T-helper 1 cell treated with Interleukin-12 subunit alpha and Interleukin-12 subunit beta and Interleukin-4 antibody, amounts not matched to agents 30 ng/mL and 1 ng/mL, for 36 hours (primary cell): ENCODE measurements around the gene MAP2K7. TPM values are rescaled to one million over a fixed set of nuclear protein-coding genes. Genes with fewer than 3 reads are reported as not detected.
"Not testable (repeated sequence)": the region's sequence is repeated elsewhere in the genome, so short reads cannot be mapped to it uniquely, and the experiment has no call there.

ENCODE experiments used
- intact Hi-C: fragments of 100-400 bp; cut with micrococcal nuclease; formaldehyde crosslinking; loops from one replicate; pipeline ENCODE4 v1.15.1; 2024
- total RNA-seq: library from RNA; stranded (reverse); gene quantifications from 2 replicates; pipeline ENCODE4 v1.2.3, GENCODE V29; 2022

MAP2K7 gene
- total RNA-seq, 1 donor from 2014 or later: 45.6 TPM

DNA sequence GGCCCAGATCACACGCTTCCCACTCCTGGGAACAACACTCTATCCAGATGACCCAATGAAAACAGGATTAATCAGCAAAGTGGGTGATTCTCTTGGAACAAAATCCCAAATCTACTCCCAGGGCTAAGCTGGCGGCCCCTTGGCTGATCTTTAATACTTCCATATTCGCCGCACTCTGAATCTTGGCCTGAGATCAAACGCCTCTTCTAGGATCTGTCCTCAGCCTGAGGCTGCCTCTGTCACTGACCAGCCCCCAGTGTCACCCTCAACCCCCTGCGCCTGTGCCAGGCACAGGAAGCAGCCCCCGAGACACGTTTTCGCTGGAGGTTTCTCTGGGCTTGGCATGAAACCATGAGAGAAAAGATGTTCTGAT lies 24.6 kb downstream of the MAP2K7 start:
- intact Hi-C loops: loop anchor here (10.0 kb wide), 2 partner anchors 396 to 586 kb away; partner anchors contain the start of genes NDUFA7, RPS28 and ZNF414

DNA sequence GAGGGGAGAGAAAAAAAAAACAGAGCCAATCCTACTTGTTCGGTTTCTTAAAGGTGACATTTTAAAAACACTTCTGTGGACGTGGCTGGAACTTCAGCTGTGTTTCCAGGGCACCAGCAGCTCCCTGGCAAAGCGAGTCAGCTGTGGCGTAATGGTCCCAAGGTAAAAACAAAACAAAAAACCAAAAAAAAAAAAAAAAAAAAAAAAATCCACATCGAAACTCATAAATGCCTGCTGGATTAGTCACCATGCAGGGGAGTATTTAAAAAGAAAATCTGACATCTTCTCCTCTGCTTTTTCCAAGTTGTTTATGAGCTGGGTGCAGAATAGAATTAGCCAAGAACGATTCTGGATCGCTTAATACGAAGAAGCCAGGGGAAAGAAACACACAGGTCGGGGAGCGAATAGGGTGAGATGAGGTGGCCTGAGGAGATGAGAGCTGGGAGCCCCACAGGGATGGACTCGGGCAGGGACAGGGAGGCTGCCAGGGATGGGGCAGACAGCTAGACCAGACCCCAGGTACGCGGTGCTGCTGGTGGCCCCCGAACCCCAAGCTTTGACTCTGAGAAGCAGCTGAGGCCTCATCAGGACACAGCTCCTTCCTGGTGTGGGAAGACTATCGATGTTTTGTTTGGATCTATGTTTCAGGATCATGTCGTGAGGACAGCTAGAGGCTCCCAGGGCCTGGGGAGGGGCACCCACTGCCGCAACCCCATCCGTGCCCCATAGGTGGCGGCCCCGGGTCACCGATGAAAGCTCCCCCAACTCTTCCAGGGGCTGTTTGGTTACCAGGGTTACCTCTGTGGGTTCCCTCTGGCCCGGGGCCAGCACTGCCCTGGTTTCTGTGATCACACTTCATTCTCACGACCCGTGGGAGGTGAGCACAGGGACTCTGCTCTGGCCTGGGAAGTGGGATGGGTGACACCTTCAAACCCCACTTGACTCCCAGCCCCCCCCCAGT lies 25.3 kb downstream of the MAP2K7 start:
- intact Hi-C loops: loop anchor here (1.0 to 10.0 kb wide), 3 partner anchors 14 to 586 kb away; partner anchors contain the start of genes NDUFA7, RPS28, TIMM44 and ZNF414

DNA sequence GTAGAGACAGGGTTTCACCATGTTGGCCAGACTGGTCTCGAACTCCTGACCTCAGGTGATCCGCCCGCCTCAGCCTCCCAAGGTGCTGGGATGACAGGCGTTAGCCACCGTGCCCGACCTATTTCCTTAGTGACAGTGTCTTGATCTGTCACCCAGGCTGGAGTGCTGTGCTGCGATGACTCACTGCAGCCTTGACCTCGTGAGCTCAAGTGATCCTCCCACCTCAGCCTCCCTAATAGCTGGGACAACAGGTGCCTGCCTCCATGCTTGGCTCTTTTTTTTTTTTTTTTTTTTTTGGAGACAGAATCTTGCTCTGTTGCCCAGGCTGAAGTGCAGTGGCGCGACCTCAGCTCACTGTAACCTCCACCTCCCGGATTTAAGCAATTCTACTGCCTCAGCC lies 26.4 kb downstream of the MAP2K7 start:
- intact Hi-C loops: not testable (repeated sequence)

DNA sequence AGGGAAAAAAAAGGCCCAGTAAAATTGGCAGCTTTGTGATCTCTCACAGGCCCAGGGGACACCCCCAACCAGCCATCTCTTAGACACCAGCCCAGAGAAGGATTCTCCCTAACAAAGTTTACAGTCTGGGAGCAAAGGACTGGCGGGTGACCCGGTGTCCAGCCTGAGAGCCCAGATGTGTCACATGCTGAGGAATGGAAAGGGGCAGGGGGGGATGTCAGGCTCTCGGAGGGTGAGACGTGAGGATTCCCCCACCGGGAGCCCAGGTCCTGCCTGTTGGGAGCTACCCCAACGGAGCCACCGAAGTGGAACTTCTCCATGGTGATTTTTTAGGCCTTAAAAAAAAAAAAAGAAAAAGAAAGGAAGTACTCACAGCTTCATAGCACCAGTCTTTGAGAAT lies 27.1 kb downstream of the MAP2K7 start:
- intact Hi-C loops: no loop called here

DNA sequence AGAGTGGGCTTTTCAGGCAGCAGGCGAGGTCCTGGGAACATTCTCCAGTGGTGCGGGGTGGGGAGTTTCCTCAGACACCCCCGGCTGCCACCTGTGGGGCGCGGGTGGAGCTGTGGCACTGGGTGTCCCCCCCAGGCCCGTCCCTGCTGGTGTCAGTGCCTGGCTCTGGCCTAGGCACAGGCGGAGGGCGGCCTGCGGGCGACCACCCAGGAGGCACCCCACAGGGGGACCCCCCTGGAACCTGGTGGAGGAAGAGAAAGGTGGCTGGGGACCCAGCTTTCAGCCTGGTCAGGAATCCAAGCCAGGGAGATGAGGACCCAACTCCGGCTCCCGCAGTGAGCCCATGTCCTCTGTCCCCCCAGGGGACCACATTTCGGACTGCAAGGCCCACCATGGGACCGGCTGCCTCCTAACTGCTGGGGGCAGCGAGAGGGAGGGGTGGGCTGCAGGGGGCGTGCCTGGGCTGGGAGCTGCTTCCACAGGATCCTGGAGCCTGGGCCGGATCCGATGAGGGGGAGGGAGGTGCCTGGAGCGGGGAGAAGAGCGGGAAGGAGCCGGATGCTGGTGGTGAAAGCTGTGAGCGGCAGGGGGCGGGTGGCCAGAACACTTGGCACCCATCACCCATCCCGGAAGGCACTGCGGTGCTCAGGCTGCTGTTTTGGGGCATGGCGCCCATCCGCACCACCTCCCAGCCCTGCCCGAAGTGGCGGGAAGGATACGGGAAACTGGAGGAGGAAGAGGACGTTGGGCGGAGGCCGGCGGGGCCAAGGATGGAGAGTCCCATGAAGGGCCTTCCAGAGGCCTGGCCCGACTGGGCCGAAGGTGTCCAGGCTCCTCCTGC lies 27.8 kb downstream of the MAP2K7 start:
- intact Hi-C loops: no loop called here

DNA sequence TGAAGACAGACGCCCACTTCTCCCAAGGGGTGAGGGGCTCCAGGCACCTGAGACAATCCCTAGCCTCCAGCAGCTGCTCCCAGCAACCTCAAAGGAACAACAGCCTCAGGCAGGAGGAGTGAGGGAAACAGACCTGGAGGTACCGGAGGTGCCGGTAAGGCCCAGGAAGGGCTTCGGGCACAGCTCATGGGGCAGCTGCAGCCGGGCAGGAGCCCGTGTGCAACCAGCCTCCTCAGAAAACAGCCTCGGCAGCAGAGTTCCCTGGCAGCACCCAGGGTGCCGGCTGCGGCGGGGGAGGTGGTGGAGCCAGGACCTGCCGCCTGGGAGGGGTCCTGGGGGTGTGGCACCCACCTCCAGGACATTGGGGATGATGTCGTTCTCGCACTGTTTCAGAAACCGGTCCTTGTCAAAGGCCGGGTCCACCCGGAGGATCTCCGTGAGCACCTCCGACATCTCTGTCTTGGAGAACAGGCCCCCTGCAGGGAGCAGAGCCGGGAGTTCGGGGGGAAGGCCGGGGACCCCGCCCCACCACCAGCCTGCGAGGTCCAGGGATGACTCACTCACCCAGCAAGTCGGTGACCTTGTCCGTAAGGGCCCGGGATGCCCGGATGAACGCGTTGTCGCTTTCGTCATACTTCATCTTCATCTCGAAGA lies 28.7 kb downstream of the MAP2K7 start:
- intact Hi-C loops: no loop called here

DNA sequence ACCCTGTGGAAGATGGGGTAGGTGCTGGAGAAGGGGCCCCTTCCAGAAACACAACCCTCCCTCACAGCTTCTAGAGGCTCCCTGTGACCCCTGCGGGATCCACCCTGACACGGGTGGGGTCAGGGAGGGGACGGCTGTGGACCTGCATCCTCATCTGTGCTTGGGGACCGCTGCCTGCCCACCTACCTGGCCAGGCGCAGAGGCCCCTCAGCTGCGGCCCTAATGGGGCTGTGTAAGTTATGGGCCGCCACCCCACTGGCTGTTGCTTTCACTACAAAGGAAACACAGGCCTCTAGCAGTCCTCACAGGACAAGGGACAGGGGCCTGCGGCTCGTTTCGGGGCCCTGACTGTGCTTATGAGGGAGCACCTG lies 29.2 kb downstream of the MAP2K7 start:
- intact Hi-C loops: no loop called here

DNA sequence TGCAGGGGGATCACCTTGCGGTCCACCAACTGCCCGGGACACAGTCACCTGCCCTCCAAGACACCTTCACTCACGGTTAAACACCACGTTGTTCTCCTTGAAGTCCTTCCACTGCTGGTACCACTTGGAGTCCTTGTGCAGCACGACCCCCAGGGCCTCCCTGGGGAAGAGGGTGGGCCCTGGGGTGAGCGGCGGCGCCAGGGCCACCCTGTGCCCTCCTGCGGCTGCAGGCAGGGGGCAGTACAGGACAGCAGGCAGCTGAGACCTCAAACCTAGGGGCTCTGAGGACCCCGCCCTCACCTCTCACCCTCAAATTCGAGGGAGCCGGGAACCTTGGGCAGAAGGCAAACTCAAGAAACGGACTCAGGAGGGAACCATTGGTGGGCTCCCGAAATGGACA lies 29.7 kb downstream of the MAP2K7 start:
- intact Hi-C loops: no loop called here

DNA sequence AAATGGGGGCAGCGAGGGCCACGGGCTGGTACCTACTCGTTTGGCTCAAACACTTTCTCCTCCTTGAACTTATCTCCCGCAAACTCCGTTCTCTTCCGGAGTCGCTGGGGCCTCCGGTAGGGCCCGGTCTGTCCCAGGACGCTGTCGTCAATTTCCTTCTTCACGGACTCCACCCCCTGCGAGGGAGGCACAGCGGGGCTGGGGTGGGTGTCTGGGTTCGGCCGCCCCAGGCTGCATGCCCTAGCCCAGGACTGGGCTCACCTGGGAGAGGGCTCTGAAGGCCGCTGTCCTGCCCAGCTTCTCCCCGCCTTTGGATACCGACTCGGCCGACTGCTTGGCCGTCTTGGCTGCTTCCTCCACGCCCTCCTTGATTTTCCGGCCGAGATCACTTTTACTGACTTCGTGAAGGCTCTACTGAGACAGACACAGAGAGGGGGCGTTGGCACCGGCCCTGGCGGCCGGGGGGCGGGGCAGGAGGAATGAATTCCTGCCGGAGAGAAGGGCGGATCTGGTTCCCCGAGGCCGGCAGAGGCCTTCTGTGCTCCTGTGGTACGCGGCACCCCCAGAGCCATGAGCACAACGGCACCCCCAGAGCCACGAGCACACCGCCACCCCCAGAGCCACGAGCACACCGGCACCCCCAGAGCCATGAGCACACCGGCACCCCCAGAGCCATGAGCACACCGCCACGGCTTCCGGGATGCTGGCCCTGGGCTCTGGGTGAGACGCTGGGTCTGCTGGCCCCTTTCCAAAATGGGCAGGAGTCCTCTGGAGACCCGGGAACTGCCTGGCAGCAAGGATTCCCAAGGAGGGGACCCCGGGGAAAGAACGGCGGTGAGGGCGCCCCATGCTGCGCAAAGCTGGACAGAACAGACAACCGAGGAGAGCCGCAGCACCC lies 30.4 kb downstream of the MAP2K7 start:
- intact Hi-C loops: no loop called here

DNA sequence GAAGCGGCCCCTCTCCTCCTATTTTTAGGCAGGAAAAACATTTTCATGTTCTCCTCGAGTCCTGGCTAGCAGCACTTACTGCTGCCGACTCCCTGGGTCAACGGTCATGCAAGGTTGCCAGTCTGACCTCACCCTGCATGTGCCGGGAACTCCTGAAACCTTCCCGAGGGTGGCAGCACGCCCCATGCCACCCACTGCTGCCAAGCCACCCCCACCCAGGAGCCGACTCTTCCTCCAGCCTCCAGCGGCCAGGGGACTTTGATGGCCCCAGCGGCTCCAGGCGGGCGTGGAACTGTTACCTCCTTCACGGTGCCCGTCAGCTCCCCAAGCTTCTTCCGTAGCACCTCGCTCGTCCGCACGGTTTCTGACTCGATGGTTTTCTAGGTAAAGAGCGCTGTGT lies 31.1 kb downstream of the MAP2K7 start:
- intact Hi-C loops: no loop called here

DNA sequence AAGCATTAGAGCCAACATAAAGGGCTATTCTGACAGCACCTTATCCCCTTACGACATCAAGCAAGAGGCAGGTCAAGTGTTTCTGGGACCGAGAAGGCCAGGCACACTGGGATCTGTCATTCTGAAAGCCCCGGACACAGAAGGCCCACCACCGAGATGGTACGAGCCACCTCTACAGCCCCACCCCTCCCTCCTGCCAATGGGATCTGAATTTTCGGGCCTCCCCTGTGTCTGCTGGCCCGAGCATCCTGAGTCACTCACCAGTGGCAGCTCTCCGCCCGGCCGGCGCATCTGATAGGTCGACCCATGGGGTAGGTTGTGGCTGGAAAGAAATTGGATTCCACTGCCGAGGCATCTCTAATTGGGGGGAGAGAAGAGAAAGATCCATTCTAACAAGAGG lies 37.2 kb downstream of the MAP2K7 start:
- intact Hi-C loops: loop anchor here (5.0 kb wide), 2 partner anchors 259 to 326 kb away; partner anchors contain the start of gene TRAPPC5

DNA sequence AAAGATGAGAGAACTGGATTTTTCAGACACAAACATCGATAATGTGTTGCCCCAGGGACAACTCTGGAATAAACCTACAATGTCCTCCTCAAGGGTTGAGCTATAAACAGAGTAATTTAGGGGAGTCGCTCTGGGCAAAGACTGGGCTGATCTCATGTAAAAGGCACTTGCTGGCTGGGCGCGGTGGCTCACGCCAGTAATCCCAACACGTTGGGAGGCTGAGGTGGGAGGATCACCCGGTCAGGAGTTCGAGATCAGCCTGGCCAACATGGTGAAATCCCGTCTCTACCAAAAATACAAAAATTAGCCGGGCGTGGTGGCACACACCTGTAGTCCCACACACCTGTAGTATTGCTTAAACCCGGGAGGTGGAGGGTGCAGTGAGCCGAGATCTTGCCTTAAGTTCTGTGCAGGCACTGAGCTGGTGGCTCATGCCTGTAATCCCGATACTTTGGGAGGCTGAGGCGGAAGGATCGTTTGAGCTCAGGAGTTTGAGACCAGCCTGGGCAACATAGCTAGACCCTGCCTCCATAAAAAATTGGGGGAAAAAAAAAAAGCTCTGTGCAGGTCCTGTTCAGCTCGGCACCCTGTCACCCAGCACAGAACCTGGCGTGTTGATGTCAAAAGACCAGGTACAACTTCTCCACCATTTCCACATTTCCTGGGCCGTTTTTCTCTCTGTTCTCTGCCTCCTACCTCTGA lies 38.4 kb downstream of the MAP2K7 start:
- intact Hi-C loops: loop anchor here (5.0 kb wide), 2 partner anchors 260 to 325 kb away; partner anchors contain the start of gene TRAPPC5

DNA sequence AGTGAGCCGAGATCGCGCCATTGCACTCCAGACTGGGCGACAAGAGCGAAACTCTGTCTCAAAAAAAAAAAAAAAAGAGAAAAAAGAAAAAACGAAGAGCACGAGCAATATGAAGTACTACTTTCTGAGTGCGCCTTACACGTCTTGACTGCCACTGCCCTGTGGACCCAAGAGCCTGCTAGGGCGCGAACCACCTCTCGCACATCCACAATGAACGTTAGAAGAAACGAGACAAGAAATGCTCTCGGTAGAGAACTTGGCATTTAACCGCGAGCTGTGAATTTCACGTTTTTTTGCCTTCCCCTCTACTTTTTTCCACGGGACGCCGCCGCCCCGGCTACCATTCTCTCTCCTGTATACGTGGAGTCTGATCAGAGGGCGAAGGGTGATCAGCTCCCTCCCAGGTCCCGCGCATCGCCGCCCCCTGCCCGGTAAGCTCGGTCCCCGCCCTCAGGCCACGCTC lies 39.3 kb downstream of the MAP2K7 start:
- intact Hi-C loops: loop anchor here (1.0 to 5.0 kb wide), 11 partner anchors 14 to 447 kb away; partner anchors contain the start of genes MAP2K7, PET100, RAB11B and SNAPC2

DNA sequence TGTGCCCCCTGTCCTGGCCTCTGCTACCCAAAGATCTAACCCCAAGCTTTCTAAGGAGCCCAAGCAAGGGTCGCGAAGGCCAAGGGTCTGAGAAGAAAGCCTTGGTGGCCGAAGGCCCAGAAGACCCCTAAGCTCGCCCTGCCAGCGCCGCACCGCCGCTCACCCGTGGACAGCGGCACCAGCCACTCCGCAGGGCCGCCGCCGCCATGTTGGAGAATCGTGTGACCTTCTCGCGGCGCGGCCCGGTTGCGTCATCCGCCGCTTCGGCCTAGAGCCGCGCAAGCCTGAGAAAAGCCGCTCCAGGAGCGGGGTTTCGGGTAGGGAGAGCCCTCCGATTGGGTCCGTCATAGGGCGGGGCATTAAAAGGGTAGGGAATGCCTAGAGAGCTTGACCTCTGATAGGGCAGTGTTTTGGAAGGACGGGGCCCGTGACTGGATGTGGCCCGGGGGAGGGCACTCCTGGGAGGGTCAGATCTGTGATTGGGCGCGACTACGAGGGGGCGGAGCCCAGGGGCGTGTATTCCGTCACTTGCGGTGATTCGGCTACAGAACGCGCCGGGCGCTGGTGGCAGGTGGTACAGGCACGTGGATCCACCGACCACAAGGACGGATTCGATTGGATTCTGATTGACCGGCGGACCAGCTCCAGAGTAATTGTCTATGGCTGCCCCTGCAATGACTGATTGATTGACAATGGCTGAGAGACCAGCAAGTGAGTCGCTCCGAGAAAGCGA lies 39.9 kb downstream of the MAP2K7 start, which contains the start of gene TIMM44:
Gene TIMM44, minus strand, starts transcription at position 223 of the 733 bp plus-strand sequence. Its CDS starts 15 bp downstream, at position 208.
- intact Hi-C loops: loop anchor here (1.0 to 5.0 kb wide), 14 partner anchors 14 to 447 kb away; partner anchors contain the start of genes MAP2K7, PET100, RAB11B and SNAPC2

DNA sequence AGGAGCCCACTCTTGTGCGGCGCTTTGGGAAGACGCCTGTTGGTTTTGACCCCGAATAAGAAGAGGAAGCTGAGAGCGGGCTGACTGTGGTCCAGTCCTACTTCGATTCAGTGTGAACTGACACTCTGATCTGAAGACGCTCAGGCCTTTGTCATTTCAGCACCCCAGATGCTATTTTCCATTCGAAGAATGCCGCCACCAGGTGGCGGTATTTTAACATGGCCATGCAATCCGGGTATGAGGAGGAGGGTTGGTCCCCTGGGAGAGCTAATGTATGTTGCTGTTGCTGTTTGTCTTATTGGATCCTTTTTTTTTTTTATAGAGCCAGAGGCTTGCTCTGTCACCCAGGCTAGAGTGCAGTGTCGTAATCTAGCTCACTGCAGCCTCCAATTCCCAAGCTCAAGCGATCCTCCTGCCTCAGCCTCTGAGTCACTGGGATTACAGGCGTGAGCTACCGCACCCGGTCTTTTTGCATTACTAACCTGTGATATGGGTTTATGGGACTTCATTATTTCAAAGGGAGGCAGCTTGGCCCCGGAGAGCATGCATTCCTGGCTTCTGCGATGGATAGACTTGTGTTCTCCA lies 40.6 kb downstream of the MAP2K7 start:
- intact Hi-C loops: loop anchor here (1.0 to 5.0 kb wide), 5 partner anchors 58 to 323 kb away; partner anchors contain the start of gene TRAPPC5

DNA sequence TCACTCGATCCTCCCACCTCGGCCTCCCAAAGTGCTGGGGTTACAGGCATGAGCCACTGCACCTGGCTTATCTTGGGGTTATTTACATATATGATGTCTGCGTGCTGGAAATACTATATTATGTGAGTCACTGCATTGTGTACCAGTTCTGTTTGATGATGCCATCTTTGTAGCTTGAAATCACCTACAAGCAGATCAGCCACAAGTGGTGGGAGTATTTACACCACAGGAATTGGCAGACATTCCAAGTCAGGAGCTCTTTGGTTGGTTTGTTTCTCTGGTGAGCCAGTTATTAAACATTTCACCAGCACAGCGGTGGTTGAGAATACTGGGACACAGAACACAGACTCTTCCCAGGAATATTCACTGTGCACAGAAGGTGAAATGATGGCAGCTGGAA lies 44.3 kb downstream of the MAP2K7 start:
- intact Hi-C loops: no loop called here

DNA sequence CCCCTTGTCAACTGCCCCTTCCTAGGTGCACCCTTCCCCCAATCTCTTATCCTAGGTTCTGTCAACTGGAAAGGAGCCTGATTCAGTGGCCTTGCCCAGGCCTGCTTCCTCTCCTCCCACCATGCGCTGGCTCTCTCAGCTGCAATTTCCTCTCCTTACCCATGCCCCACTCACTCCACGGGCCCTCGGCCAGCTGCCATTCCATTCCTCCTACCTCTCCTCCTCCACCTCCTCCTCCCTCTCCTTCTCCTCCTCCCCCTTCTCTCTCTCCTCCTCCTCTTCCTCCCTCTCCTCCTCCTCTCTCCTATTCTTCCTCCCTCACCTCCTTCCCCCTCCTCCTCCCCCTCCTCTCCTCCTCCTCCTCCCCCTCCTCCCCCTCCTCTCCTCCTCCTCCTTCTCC lies 49.4 kb downstream of the MAP2K7 start:
- intact Hi-C loops: no loop called here

DNA sequence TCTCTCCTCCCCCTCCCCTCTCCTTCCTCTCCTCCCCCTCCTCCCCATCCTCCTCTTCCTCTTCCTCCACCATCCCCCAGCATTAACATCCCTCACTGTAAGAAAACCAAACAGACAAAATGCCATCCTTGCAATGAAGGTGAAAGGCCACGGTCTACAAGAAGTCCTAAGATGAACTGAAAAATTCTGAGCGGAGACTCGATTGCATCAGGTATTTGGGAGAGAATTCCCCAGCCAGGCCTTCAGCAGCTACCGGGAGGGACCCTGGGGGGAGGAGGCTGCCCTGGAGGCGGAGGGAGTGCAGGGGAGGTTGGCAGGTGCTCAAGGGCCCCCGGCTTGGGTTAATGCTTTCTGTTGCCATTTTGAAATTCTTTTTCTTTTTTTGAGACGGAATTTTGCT lies 49.9 kb downstream of the MAP2K7 start:
- intact Hi-C loops: no loop called here
